ENCODE measurements around the gene H3-3A. TPM values are rescaled to one million over a fixed set of nuclear protein-coding genes. Genes with fewer than 3 reads are reported as not detected.
A peak's percentile ranks its signal among the peaks of the same experiment; 100 is the strongest.

Gene H3-3A
- total RNA-seq, 1 experiment from 2014 or later, result 635 TPM

DNA sequence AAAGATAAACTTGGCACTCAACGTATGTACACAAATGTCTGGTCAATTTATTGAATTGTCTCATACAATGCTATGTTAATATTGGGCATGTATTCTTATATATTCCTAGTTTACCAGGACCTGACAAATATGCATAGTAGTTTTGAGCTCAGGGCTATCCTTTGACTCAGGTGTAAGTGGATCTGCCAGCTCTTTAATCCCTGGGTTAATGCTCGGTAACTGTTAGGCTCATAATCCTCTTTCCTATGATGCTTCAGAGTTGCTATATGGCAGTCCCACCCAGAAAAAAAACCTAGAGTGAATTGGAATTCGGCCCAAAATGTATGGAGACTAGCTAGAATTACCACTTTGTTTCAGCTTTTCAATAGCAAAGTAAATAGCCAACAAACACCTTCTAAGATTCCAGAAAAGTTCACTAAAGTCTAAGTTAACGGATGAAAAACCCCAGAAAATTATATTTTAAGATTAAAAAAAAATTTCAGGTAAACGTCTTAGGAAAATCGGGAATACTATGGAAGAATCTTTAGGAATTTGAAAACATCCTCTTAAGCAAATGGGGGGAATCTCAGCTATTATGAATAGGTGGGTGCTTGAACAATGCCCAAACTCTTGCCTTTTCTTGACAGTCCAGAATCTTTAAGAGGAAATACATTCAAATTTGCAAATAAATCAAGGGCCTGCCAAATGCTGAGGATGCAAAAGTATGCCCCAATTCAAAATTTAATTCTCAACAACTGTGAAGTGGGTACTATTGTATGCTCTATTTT is 10.9 kb downstream of the H3-3A start:
- ChIA-PET POLR2A (interaction anchor here (0.9 to 2.5 kb wide), 4 partner anchors 8 to 12 kb away, joined by 3 to 21 read pairs (median 11); partner anchors contain the start of gene H3-3A), CTCF (interaction anchor here (0.6 to 7.4 kb wide), 9 partner anchors 7 to 59 kb away, joined by 3 to 98 read pairs (median 5); no protein-coding TSS in a partner anchor)
- Mint-ChIP-seq H3K4me1 (ENCODE audit: insufficient read depth, unreplicated experiment) (peaks cover 22% of the 10 kb centered on the region), H3K27ac (ENCODE audit: low read depth, unreplicated experiment) (no peak overlapping the region), H3K36me3 (ENCODE audit: insufficient read depth, unreplicated experiment) (peaks cover 71% of the 10 kb centered on the region), H3K4me3 (ENCODE audit: unreplicated experiment) (no peak overlapping the region), H3K9me3 (ENCODE audit: unreplicated experiment) (no peaks in the 10 kb centered on the region), H3K27me3 (ENCODE audit: insufficient read depth, unreplicated experiment) (no peaks in the 10 kb centered on the region)
- BruUV-seq (replicated peaks), result TSS peak; percentile 13
- DNase-seq (ENCODE audit: unreplicated experiment), result no peak
- TF ChIP-seq, protein P1, sequence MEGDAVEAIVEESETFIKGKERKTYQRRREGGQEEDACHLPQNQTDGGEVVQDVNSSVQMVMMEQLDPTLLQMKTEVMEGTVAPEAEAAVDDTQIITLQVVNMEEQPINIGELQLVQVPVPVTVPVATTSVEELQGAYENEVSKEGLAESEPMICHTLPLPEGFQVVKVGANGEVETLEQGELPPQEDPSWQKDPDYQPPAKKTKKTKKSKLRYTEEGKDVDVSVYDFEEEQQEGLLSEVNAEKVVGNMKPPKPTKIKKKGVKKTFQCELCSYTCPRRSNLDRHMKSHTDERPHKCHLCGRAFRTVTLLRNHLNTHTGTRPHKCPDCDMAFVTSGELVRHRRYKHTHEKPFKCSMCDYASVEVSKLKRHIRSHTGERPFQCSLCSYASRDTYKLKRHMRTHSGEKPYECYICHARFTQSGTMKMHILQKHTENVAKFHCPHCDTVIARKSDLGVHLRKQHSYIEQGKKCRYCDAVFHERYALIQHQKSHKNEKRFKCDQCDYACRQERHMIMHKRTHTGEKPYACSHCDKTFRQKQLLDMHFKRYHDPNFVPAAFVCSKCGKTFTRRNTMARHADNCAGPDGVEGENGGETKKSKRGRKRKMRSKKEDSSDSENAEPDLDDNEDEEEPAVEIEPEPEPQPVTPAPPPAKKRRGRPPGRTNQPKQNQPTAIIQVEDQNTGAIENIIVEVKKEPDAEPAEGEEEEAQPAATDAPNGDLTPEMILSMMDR (IDR thresholded peaks at IDR 0.05; ENCODE audit: unreplicated experiment), result no peak
- intact Hi-C loops (cut with micrococcal nuclease), result no loop called here

DNA sequence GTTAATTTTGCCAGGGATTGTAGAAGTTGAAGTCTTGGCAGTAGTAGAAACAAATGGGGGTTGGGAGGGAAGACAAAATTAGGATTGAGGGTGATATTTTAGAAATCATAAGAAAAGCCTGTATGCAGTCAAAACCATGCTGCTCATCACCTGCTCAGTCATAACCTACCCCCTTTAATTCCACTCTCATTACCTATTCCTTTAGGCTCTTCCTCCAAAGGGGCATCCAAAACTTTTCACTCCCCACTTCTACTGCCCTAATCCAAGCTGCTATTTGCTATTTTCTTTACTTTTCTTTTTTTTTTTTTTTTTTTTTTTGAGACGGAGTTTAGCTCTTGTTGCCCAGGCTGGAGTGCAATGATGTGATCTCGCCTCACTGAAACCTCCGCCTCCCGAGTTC is 11.5 kb downstream of the H3-3A start:
- Mint-ChIP-seq H3K27ac (ENCODE audit: low read depth, unreplicated experiment) (peak overlapping the region; percentile 33), H3K4me3 (ENCODE audit: unreplicated experiment) (no peak overlapping the region), H3K27me3 (ENCODE audit: insufficient read depth, unreplicated experiment) (no peaks in the 10 kb centered on the region), H3K9me3 (ENCODE audit: unreplicated experiment) (no peaks in the 10 kb centered on the region), H3K36me3 (ENCODE audit: insufficient read depth, unreplicated experiment) (peaks cover 65% of the 10 kb centered on the region), H3K4me1 (ENCODE audit: insufficient read depth, unreplicated experiment) (peaks cover 16% of the 10 kb centered on the region)
- ChIA-PET CTCF (interaction anchor here (0.7 to 7.4 kb wide), 7 partner anchors 8 to 524 kb away, joined by 3 to 98 read pairs (median 8); no protein-coding TSS in a partner anchor), POLR2A (interaction anchor here (0.6 to 2.5 kb wide), 4 partner anchors 9 to 11 kb away, joined by 4 to 21 read pairs (median 11); partner anchors contain the start of gene H3-3A)
- intact Hi-C loops (cut with micrococcal nuclease), result no loop called here
- no peak for DNase-seq (ENCODE audit: unreplicated experiment)
- TF ChIP-seq, protein P1 (IDR thresholded peaks at IDR 0.05; ENCODE audit: unreplicated experiment), result no peak
- no TSS peak for BruUV-seq (replicated peaks)

DNA sequence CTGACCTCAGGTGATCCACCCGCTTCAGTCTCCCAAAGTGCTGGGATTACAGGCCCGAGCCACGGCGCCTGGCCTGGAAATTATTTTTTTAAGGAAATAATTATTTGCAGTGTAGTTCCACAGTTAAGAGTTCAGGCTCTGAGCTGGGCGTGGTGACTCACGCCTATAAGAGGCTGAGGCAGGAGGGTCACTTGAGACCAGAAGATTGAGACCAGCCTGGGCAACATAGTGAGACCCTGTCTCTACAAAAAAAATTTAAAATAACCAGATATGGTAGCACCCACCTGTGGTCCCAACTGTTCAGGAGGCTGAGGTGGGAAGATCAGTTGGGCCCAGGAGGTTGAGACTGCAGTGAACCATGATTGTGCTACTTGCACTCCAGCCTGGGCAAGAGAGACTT is 13.9 kb downstream of the H3-3A start:
- CTCF ChIA-PET, result interaction anchor here (0.6 to 7.4 kb wide), 6 partner anchors 10 to 106 kb away, joined by 3 to 98 read pairs (median 10); partner anchors contain the start of gene H3-3A
- POLR2A ChIA-PET, result interaction anchor here (0.7 to 4.7 kb wide), 3 partner anchors 10 to 229 kb away, joined by 3 to 55 read pairs (median 11); partner anchors contain the start of gene H3-3A
- Mint-ChIP-seq H3K4me3 (ENCODE audit: unreplicated experiment) (no peak overlapping the region), H3K4me1 (ENCODE audit: insufficient read depth, unreplicated experiment) (peaks cover 5% of the 10 kb centered on the region), H3K9me3 (ENCODE audit: unreplicated experiment) (no peaks in the 10 kb centered on the region), H3K27ac (ENCODE audit: low read depth, unreplicated experiment) (no peak overlapping the region), H3K36me3 (ENCODE audit: insufficient read depth, unreplicated experiment) (peaks cover 41% of the 10 kb centered on the region), H3K27me3 (ENCODE audit: insufficient read depth, unreplicated experiment) (no peaks in the 10 kb centered on the region)
- TF ChIP-seq, protein P1 (IDR thresholded peaks at IDR 0.05; ENCODE audit: unreplicated experiment), result no peak
- intact Hi-C loops (cut with micrococcal nuclease), result no loop called here
- BruUV-seq (replicated peaks), result no TSS peak
- DNase-seq (ENCODE audit: unreplicated experiment), result no peak

DNA sequence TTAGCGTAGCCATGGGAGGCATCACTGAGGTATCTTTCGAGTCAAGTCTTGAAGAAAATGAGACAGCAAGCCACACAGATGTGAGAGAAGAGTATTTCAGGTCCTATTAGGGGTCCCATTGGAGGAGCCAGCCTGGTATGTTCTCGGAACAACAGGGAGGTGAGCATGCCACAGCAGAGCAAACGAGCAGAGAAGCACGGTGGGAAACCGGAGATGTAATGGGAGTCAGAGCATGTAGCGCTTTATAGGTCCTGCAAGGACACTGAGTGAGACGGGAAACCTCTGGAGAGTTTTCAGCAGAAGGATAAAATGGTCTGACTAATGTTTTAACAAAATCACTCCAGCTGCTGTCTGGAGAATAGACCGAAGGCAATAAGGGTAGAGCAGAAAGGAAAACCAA is 15.9 kb downstream of the H3-3A start:
- ChIA-PET POLR2A (interaction anchor here (0.7 to 4.7 kb wide), 7 partner anchors 12 to 522 kb away, joined by 3 to 55 read pairs (median 5); partner anchors contain the start of gene H3-3A), CTCF (interaction anchor here (0.7 to 7.4 kb wide), 7 partner anchors 9 to 54 kb away, joined by 3 to 98 read pairs (median 4); no protein-coding TSS in a partner anchor)
- DNase-seq (ENCODE audit: unreplicated experiment), result no peak
- TF ChIP-seq, protein P1 (IDR thresholded peaks at IDR 0.05; ENCODE audit: unreplicated experiment), result no peak
- no TSS peak for BruUV-seq (replicated peaks)
- Mint-ChIP-seq H3K27ac (ENCODE audit: low read depth, unreplicated experiment) (no peak overlapping the region), H3K36me3 (ENCODE audit: insufficient read depth, unreplicated experiment) (peaks cover 22% of the 10 kb centered on the region), H3K4me1 (ENCODE audit: insufficient read depth, unreplicated experiment) (peaks cover 11% of the 10 kb centered on the region), H3K9me3 (ENCODE audit: unreplicated experiment) (no peaks in the 10 kb centered on the region), H3K4me3 (ENCODE audit: unreplicated experiment) (no peak overlapping the region), H3K27me3 (ENCODE audit: insufficient read depth, unreplicated experiment) (no peaks in the 10 kb centered on the region)
- intact Hi-C loops (cut with micrococcal nuclease), result no loop called here
